ENCODE data around the gene SCUBE1.

The SCUBE1 gene

DNA sequence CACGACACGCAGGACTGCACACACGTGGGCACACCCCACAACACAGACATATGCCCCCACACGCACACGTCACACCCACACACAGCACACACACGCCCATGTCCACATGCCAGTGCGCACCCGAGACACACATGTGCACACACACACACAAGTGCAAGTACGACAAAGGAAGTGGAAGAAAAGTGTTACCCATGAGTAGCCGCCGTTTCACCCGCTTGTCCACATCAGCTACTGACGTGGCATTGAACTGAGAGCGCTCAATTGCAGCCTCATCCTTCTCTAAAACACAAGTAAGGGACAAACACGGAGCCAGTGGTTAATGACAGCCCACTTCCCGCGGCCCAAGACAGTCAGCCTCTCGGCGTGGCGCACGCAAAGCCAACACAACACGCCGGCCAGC, 87.9 kb downstream of the SCUBE1 start:
- DNase-seq, result no peak

DNA sequence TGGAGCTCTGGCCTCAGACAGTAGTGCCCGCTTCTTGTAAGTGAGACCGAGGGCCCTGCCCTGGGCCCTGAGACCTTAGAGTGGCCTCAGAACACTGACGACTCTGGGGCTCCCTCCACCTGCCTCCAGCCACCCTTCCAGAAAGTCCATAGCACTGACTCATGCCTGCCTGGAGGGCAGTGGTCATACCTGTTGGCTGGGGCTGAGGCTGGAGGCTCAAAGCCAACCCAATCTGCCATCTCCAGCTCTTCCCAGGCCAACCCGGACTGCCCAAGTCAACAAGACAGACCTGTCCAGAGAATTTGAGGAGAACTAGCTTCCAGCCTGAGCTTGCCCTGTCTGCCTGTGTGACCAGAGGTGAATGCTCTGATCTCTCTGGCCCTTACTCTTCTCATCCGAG, 89.3 kb downstream of the SCUBE1 start:
- DNase-seq, result no peak

DNA sequence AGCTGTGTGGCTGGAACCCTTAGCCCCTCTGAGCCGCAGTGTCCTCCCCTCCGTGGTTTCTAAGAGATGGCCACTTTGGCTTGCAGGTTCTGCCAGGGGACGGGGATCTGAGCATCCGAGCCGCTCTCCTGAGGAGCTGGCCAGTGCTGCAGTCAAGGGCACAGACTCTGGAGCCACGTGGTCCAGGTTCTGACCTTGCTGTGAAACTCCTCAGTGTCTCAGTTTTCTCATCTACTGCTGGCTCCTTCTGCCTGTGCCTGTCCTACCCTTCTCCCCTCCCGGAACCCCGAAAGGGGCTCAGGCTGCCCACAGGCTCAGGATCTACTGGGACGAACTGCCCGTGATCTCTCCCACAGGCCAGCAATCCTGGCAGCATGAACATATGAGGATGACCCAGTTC, 90.9 kb downstream of the SCUBE1 start:
- DNase-seq, result no peak

DNA sequence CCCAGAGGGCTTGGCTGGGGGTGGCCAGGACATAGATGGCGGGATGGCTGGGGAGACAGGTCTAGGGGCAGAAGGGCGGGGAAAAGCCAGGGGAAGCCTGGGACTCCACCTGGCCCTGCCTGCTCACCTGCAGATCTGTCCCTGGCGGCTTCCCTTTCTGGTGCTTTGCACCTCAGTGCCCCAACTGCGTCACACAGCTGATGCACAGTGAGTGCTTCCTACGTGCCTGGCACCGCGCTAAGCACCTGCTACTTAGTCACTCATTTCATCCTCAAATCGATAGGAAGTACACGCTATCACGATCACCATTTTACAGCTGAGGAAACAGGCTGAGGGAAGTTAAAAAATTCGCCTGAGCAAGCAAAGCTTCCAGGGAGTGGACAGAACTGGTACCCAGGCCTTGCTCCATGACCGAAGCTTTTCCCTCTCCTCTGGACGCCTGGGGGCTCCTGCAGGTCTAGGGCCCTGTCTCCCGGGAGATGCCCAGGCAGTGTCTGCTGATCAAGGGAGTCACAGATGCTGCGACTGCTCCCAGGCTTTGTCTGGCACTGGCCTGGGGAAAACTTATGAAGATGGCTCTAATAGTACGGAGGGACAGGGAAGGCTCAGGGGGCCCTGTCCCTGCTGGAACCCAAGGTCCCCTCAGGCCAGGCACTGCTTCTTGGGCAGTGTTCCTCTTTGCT, 93.2 kb downstream of the SCUBE1 start:
- no peak for DNase-seq

DNA sequence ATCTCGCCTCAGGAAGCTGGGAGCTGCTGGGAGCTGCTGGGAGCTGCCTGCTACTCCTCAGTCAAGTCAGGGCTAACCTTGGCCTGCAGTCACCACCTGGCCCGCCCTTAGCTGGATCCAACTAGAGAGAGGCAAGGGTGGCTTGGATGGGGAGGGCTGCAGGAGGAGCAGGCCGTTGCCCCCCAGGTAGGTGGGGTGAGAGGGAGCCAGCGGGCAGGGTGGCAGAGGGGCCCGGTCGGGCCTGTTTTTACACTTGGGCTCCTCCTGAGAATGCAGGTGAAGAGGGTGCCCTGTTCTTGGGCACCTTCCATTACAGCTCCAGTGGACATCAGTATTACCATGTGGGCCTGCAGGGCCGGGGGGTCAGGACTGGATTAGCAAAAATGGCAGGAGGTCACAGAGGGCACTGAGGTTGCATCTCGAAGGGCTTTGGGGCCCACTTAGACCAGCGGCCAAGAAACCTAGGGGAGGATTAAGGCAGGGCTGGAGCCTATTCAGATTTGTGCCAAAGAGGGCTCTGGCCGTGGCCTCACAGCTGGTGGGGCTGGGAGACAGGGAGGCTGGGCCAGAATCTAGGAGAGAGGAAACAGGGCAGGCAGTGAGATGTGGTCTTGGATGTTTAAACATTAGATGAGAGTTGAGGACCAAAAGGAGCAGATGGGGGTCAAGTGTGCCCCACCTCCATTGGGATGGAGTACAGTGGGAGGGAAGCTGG, 95.5 kb downstream of the SCUBE1 start:
- no peak for DNase-seq

DNA sequence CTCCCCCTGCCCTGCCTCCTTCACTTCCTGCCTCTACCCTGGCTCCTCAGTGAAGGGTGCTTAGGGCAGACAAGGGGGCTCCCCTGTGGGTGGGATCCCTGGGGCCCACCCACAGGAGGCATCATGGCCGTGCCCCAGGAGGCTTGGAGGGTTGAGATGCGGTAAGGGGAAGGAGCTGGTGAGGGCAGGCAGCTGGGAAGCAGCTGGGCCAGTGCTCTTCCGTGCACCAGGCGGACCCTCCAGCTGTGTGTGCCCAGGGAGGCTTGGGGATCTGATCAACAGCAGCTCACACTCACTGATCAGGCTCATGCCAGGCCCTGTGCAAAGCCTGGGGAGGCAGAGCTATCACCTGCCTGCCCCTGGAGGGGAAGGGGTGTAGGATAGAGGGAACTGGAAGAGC, 97.0 kb downstream of the SCUBE1 start:
- DNase-seq, result no peak

DNA sequence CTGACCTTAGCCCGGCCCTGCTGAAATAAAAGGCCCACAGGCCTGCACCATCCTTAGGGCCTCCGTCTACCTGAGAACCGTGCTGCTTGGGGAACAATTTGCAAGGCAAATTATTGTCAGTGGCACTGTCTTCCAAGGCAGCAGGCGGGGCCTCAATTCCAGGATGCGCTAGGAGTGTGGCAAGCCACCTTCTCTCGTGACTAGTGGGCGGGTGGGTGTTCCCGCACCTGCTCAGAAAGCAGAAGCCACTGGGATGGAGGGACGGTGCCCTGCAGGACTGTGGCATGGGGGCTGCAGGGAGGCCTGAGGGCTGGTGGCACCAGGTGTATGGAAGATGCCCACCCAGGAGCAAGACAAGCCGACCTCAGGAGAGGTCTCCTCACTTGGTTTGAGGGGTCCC, 97.5 kb downstream of the SCUBE1 start:
- DNase-seq, result no peak

DNA sequence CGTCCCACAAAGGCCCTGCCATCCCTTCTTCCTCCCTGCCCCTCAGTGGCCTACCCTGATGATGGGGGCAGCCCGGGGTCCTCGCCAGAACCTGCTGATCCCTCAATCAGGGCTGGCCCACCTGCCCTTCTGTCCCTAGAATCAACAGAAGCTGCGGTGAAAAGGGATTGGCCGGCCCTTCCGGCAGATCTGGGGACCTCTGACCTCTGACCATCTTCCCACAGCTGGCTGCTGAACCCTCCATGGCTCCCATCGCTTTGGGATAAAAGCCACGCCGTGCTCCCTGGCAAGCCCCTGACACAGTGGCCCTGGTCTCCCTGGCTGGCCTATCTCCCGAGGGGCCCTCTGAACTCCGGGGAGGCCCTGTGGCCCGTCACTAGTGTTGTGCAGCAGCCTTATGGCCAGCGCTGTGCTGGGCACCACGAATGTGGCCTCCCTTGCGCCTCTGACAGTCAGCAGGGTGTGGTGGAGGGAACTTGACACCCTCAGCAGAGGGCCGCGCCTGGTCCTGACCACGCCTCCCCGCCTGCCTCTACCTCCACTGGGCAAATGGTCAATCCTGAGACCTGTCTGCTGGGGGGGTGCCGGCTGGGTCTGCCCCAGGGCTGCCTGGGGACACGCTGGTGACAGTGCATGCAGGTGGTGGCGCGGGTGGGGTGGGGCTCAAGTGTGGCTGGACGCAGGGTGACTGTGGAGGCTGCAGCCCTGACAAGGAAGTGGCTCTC, 98.2 kb downstream of the SCUBE1 start:
- DNase-seq, result no peak

DNA sequence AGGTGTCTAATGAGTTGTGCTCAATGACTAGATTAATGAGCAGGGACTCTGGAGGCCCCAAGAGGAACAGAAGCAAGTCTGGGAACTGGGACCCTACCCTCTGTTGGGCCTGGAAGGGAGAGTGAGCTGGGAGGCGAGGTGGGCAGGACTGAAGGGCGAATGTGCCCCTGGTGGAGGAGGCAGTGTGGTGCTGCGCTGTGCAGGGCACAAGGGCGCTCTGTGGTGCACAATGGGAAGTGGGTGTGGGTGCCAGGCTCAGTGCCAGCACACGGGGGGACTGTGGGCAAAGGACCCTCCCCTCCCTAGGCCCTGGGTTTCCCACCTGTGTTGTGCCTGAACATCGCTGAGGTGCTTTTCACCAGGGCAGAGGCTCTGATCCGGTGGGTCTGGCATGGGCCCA, 98.8 kb downstream of the SCUBE1 start:
- no peak for DNase-seq

DNA sequence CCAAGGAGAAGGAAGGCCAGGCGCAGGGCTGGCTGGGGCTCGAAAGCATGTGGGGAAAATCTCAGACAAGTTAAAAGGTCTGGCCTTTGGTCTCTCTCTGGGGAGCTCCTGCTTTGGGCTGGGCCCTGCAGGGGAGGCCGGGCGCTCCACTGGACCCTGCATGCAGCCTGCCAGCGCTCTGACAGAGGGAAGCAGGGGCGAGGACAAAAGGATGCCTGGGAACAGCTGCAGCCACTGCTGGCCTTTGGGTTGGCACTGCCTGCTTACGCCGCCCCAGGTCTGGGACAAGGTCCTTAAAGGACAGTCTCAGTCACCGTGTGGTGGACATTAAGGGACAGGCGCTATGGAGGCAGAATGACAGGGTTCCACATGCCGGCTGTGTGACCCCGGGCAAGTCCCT, 99.8 kb downstream of the SCUBE1 start:
- DNase-seq, result no peak

DNA sequence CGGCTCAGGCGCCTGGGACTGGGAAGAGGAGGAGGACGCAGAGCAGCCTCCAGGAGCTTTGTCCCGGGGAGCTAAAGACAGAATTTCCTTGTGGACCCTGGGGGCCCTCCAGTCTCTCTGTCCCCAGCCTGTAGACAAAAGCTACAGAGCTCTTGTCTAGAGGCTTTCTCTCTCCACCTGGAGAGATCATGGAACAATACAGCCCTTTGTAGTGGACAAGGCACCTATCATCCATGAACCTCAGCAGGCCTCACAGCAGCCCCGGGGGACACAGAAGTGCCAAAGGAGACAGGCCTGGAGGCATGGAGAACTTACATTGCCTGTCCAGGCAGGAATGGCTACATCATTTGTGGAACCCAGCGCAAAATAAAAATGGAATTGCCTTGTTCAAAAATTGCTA, 100.5 kb downstream of the SCUBE1 start:
- no peak for DNase-seq

DNA sequence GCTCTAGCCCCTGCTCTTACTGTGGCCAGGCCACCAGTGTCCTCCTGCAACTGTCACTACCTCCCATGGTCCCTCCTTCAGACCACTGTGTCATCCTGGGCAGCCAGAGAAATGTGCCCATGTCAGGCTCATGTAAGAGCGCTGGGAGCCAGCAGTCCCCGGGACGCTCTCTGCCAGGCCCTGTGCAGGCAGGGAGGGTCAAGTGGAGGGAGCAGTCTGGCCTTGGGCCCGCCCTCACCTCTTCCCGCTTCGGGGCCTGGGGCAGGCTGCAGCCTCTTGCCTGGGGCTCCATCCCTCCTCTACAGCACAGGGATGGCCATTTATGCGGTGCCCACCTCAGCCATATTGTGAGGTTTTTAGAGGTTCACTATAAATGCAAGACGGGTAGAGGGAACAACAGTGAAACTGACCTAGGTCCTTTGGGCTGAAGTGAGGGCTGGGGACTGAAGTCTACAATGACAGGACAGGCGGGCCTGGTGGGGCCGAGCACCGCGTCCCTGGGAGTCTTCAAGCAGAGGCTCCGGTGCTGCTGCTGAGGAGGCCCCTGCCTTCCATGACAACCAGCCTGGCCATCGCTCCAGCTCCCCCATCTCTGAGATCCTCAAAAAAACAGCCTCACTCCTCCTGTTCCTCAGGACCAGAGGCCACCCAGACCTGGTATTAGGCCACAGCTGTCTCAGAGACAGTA, 101.3 kb downstream of the SCUBE1 start:
- DNase-seq, result no peak

DNA sequence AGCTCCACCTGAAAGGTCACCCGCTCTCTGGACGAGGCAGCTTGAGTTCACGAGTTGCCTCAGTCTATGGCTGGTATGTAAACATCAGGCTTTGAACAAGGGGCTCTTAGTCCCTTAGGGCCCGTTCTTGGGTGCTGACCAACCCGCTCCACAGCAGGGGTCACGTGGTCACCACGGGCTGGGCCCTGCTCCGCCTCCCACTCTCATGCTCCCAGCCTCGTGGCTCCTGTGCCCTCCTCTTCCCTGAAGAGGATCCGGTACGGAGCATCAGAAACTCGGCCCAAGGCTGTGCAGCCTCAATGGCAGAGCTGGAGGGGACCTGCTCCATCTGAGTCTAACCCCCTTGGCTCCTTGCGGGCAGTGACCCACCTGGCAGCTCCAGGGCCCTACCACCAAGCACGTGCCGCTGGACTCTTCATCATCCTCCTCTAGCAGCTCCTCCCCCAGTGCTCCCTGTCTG, 102.0 kb downstream of the SCUBE1 start:
- no peak for DNase-seq

DNA sequence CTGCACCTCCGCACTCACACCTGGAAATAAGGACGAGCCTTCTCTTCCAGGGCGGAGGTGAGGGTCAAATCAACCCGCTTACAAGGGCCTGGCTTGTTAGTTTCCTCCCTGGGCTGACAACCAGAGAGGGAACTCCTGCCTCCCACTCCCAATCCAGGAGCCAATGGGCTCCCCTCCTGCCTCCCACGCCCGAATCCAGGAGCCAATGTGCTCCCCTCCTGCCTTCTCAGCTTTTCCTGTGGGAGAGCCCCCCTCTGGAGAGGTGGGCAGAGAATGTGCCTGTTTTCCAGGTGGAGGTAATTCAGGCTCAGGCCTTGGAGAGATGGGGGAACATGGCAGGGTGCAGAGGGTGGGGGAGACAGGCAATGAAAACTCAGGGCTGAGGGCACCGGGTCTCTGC, 102.6 kb downstream of the SCUBE1 start:
- DNase-seq, result no peak

DNA sequence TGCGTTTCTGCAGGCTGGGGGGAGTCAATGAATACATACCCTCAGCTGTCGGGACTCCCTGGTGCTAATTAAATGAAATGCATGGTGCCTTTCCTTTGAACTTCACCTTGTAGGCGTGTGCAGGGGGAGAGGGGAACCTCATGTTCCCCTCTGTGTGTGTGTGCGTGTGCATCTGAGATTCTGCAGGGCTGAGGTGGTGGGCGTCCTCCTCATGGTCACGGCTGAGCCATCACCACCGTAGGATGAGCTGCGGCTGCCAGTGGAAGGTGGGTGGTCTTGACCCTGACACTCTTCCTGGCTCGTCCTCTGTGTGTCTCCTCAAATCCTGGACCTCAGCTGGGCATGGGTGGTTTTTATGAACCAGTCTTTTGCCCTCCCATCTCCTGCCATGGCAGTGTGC, 103.2 kb downstream of the SCUBE1 start:
- DNase-seq, result no peak

DNA sequence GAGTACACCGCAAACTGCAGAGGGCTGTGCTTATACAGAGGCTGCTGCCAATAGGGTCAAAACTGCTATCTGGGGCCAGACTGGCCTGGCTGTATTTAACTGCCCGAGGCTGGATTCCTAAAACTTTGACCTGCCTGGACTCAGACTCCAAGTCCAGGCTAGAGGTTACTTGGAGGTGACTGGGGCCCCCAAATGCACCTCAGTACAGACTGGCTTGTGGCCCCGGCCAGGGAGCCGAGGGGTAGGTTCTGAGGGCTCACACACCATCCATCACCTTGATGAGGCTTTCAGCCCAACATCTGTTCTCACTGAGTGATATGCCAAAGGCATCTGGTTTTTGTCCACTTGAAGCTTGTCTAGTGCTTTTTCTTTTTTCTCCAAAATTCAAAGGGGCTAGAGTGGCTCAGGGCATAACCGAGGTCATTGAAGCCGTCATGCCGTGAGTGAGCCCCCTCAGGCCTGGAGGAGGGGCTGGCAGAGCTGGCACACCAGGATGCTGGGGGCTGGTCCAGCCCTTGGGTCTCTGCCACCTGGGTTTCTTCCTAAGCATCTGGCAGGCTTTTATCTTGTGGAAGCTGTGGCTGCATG, 103.9 kb downstream of the SCUBE1 start:
- DNase-seq, result no peak

DNA sequence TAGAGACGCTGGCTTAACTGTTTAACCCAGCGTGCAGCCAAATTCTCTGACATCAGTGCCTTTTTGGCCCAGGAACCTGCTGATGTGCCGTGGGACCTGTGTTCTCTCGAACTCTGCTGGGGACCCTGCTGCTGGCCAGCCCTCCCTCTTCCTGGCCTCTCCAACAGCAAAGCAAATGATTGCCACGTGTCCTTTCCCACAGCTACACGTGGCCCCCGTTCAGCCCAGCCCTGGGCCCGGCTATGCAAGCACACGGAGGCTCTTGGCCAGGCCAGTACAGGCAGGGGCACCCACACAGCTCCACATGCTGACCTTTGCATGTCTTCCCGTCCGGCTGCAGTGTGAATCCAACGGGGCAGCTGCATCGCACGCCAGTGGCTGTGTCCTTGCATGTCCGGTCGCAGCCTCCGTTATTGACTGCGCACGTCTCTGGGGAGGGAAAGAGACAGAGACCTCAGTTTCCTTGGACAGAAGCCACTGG, 104.6 kb downstream of the SCUBE1 start:
- no peak for DNase-seq

DNA sequence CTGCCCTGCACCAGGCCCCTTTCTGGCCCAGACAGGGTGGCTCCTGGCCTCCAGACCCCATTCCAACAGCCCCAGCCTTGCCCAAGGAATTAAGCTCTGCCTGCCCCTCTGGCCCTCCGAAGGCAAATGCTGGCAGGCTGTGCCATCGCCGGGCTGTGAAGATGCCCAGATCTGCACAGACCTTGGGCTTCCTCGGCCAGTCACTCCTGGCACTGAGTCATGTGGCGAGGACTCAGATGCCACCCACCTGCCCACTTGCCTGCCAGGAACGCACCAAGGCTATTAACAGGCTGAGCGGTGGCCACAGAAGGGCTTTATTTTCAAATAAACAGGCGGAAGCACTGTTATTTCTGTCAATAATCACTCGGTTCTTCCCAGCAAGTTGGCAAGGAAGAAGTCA, 105.9 kb downstream of the SCUBE1 start:
- DNase-seq, result no peak

DNA sequence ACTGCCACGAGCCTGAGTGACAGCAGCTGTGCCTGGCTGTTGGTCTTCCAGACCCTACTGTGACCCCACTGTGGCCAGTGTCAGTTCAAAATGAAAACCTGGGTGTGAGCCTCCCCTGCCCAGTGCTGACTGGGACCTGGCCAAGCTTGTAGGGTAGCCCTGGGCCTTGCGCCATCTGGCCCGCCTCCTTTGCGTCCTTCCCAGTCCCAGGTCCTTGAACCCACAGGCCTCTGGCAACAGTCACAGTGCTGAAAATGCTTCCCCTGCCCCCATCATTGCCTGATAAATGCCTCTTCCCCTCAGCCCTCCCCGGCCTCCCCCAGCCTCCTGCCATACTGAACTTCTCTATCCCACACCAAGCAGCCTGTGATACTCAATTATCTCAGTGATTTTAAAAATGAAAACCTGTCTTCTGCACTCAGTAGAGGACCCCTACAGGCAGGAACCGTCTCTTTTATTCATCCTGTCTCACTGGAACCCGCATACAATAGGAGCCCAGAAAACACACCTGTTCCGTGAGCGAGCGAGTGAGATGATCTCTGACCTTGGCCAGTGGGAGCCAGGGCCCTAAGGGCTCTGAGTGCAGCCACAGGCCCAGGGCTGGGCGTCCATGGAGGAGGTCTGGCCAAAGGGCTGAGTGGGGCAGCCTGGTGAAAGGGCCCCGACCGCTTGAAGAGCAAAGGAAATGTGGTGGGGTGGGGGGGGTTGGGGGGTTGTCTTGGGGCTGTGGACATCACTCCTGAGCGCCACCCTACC, 106.6 kb downstream of the SCUBE1 start:
- no peak for DNase-seq

DNA sequence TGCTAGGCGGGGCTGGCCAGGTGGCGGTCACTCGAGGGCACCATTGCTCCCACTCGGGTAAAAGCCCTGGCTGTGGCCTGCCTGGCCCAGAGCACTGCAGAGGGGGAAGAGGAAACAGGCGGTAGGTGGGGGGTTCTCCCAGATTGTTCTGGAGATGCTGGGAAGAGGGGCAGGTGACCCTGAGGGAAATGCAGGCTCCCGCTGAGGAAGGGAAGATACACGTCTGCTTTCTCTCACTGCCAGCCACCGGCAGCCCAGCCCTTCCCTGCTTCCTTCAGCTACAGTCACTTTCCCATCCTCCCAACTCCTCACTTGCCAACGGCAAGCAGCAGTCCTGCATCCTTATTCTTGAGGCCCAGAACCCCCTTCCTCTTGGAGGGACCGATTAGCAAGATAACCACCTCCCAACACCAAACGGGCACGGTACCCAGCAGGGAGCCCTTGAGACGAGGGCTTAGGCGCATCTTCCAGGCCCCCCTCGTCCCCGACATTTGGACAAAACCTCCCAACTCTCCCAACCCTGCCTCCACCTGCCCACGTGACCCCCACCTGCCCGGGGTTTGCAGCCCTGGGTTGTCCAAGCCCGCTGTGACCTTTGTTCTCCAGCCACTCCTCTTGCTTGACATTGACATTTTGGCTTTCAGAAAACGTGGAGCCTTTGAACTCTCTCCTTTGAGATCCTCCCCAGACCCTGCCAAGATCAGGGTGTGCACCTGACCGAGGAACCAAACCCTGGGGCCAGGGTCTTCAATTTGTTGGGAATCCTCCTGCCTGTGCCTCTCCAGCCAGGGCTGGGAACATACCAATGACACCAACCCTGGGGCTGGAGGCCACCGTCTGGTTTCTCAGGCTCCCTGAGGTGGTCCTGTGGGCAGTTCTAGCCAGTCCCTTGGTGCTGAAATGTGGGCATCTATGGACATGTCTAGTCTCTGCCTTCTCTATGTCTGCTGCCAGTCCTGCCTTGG, 107.4 kb downstream of the SCUBE1 start:
- DNase-seq, result no peak
